ENCODE measurements around the gene NOBOX.

- no peak for TF ChIP-seq CTCF (IDR thresholded peaks at IDR 0.05; ENCODE audit: poor library complexity, severe bottlenecking)
- no peak for TF ChIP-seq EZH2 (IDR thresholded peaks at IDR 0.05; ENCODE audit: borderline replicate concordance, insufficient read depth, low read length, poor library complexity, severe bottlenecking)
- no peak for TF ChIP-seq EP300 (conservative IDR thresholded peaks at IDR 0.05; ENCODE audit: poor library complexity, severe bottlenecking)
- TF ChIP-seq POLR2AphosphoS5 (IDR thresholded peaks at IDR 0.05): no peak
- TF ChIP-seq TAF1 (IDR thresholded peaks at IDR 0.05; ENCODE audit: low read depth): no peak
- no peak for TF ChIP-seq RAD21 (conservative IDR thresholded peaks at IDR 0.05)
- TF ChIP-seq MXI1 (conservative IDR thresholded peaks at IDR 0.05; ENCODE audit: poor library complexity, severe bottlenecking): no peak
- no peak for TF ChIP-seq SMC3 (conservative IDR thresholded peaks at IDR 0.05; ENCODE audit: poor library complexity)
- TF ChIP-seq REST (IDR thresholded peaks at IDR 0.05; ENCODE audit: borderline replicate concordance): no peak
Measured at GRCh38 chr7:144407266-144407931, 3.9 kb upstream of the NOBOX start.
